Nephron (organoid): ENCODE results near the gene RAB20.
A peak's percentile ranks its signal among the peaks of the same experiment; 100 is the strongest.

Experiments used
- H3K27ac Mint-ChIP-seq, 3 experiments: 2 replicates each; pipeline ENCODE4 v1.8.0; 2020; ENCODE audit warnings: mixed read lengths in 3 of 3, mild to moderate bottlenecking in 2 of 3, moderate library complexity in 1 of 3
- H3K27me3 Mint-ChIP-seq: 2 replicates; pipeline ENCODE4 v1.8.0; 2021; ENCODE audit warnings: low read depth, mild to moderate bottlenecking, moderate library complexity, mixed read lengths
- H3K36me3 Mint-ChIP-seq: 2 replicates; pipeline ENCODE4 v1.8.0; 2020; ENCODE audit warnings: low read depth, mixed read lengths
- H3K4me1 Mint-ChIP-seq: 2 replicates; pipeline ENCODE4 v1.8.0; 2020; ENCODE audit warnings: mixed read lengths
- H3K4me3 Mint-ChIP-seq, 3 experiments: 2 replicates each; pipeline ENCODE4 v1.8.0; 2020; ENCODE audit warnings: mild to moderate bottlenecking in 3 of 3, mixed read lengths in 3 of 3, moderate library complexity in 2 of 3
- H3K9me3 Mint-ChIP-seq: 2 replicates; pipeline ENCODE4 v1.8.0; 2020; ENCODE audit warnings: mixed read lengths
- TF ChIP-seq, protein P1 (sequence below), 3 experiments: fragments of 200-600 bp; sonication (generic); IDR thresholded peaks; one replicate each; pipeline ENCODE4 v1.5.0; 2021; ENCODE audit warnings: antibody characterized with exemption in 3 of 3; ENCODE audit not compliant: unreplicated experiment in 3 of 3

RAB20 gene

DNA sequence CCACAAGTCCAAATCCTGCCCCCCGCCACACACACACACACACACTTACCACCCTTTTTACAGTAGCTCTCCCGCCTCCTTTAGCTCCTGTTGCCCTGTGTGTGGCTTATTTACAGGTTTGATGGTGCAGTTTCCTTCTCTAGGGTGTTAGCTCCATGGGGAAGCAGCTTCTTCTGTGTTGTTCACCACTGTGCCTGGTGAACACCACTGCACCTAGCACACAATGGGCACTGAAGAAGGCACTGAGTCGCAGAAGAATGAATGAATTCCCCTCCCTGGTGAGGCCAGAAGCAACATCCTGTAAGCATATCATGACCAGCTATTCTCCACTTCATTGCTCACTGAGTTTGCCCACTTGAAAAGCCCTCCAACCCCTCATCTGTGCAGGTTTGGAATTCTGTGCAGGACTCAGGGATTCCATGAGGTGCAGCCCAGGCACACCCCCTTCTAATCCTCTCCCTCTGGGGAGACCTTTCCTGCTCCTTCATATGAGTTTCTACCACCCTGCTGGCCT is 3.0 kb upstream of the RAB20 start:
- TF ChIP-seq, protein P1, sequence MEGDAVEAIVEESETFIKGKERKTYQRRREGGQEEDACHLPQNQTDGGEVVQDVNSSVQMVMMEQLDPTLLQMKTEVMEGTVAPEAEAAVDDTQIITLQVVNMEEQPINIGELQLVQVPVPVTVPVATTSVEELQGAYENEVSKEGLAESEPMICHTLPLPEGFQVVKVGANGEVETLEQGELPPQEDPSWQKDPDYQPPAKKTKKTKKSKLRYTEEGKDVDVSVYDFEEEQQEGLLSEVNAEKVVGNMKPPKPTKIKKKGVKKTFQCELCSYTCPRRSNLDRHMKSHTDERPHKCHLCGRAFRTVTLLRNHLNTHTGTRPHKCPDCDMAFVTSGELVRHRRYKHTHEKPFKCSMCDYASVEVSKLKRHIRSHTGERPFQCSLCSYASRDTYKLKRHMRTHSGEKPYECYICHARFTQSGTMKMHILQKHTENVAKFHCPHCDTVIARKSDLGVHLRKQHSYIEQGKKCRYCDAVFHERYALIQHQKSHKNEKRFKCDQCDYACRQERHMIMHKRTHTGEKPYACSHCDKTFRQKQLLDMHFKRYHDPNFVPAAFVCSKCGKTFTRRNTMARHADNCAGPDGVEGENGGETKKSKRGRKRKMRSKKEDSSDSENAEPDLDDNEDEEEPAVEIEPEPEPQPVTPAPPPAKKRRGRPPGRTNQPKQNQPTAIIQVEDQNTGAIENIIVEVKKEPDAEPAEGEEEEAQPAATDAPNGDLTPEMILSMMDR (IDR thresholded peaks at IDR 0.05; ENCODE audit: unreplicated experiment in 3 of 3) = no peak
- Mint-ChIP-seq H3K27me3 (peaks cover 48% of the 10 kb centered on the region), H3K36me3 (no peaks in the 10 kb centered on the region), H3K27ac (peak overlapping the region in 1 of 3 experiments; percentile 65), H3K4me1 (peaks cover 18% of the 10 kb centered on the region), H3K9me3 (peaks cover 2% of the 10 kb centered on the region), H3K4me3 (peak overlapping the region; percentile 54 to 64 (median 56))

DNA sequence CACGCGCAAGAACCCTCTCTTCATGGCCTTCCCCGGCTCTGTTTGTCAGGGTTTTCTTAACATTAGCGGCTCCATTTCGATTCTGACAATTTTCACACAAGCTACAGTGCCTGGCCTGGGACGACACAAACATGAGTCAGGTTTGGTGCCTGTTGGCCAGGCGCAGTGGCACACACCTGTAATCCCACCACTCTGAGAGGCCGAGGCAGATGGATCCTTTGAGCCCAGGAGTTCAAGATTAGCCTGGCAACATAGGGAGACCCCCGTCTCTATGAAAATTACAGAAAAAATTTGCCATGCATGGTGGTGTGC is 1.9 kb upstream of the RAB20 start:
- peaks cover 18% of the 10 kb centered on the region for H3K4me1 Mint-ChIP-seq
- H3K9me3 Mint-ChIP-seq = peaks cover 6% of the 10 kb centered on the region
- peaks cover 53% of the 10 kb centered on the region for H3K27me3 Mint-ChIP-seq
- peak overlapping the region; percentile 52 to 96 (median 55) for H3K4me3 Mint-ChIP-seq
- H3K27ac Mint-ChIP-seq = no peak overlapping the region
- H3K36me3 Mint-ChIP-seq = no peaks in the 10 kb centered on the region
- TF ChIP-seq, protein P1 (IDR thresholded peaks at IDR 0.05; ENCODE audit: unreplicated experiment in 3 of 3) = no peak

DNA sequence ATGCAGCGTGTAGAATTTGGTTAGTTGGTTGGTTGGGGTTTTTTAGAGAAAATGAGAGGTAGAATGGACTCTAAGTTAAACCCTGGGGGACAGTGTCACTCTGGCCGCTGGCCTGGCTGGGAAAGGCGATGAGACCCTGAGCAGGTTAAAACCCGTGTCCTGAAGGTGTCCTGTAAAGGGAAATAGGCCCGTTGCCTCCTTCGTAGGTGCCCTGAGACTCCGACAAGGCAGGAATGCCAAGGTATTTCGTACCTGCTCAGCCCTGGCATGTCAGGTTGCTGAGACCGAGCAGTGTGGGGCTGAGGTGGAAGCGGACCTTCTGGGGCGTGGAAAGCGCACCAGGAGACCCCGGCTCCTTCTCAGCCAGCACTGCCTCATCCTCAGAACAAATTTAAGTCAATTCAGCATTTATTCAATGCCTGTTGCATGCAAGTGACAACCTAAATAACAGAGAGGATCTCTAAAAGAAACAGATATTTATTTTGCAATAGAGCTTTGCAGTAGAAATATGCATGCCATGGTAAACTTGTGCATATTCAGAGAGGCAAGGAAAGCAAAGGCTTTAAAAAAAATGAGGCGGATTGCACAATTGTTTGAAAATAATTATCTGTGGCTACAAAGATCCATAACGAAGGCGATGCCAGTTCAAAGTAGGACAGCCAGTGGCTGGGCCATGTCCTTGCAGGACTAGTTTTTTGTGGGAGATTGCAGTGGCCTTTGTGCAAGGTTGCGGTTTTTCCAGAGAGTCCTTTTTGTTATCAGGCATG is 1.4 kb upstream of the RAB20 start:
- peaks cover 18% of the 10 kb centered on the region for H3K4me1 Mint-ChIP-seq

DNA sequence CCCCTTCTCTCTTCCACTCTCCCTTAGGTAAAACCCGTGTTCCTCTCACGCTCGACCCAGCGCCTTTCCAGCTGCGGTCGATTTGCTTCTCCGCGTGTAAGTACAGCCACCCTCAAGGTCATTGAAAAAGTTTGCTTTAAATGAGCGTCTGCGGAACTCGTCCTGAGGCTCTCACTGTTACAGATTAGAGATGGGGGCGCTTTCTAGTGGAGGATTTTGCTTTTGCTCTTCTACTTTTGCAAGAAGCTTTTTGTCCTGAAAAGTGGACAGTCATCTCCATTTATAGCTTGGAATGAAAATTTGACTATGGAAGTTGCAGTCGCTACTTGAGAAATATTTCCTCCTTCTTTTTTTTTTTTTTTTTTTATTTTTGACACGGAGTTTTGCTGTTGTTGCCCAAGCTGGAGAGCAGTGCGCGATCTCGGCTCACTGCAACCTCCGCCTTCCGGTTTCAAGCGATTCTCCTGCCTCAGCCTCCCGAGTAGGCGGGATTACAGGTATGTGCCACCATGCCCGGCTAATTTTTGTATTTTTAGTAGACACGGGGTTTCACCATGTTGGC is 595 bp upstream of the RAB20 start:
- Mint-ChIP-seq H3K4me3 (peak overlapping the region; percentile 93 to 97 (median 96)), H3K4me1 (peaks cover 18% of the 10 kb centered on the region), H3K9me3 (peaks cover 7% of the 10 kb centered on the region), H3K36me3 (peaks cover 2% of the 10 kb centered on the region), H3K27ac (peak overlapping the region; percentile 8 to 76 (median 33)), H3K27me3 (peaks cover 44% of the 10 kb centered on the region)
- TF ChIP-seq, protein P1 (IDR thresholded peaks at IDR 0.05; ENCODE audit: unreplicated experiment in 3 of 3) = no peak

More for the DNA sequence above, 1.4 kb upstream of the RAB20 start:
- Mint-ChIP-seq H3K27me3 (peaks cover 48% of the 10 kb centered on the region), H3K27ac (no peak overlapping the region), H3K9me3 (peaks cover 6% of the 10 kb centered on the region), H3K36me3 (no peaks in the 10 kb centered on the region), H3K4me3 (peak overlapping the region; percentile 93 to 97 (median 96))
- TF ChIP-seq, protein P1 (IDR thresholded peaks at IDR 0.05; ENCODE audit: unreplicated experiment in 3 of 3) = no peak

DNA sequence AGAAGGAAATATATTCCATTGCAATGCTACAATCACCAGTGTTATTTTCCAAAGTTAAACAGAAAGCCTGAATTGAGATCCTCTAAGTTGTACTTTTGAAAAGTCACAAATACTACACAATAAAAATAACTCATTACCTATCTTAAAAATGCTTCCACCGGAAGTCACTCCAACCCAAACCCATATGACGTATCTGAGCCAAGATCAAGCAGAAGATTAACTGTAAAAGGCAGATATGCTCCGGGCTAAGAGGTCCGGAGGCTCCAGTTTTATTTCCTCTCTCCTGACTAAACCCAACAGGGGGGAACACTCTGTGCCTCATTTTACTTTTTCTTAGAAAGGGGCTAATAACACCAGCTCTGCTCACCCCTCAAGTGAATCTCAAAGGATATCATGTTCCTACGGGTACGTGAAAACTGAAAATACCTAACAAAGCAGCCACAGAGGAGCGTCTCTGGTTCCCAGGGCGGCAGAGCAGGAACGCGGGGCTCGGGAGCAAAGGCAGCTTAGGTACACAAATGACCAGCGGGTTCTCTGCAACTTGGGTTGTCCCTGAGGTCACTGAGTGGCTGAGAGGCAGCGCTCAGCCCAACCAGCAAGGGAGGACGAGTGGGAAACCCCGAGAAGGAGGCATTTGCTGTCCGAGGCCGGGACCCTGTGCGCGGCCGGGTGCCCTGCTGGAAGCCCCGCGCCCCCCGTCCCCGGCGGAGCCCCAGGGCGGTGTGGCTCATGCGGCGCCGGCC is 750 bp downstream of the RAB20 start:
- Mint-ChIP-seq H3K36me3 (peaks cover 8% of the 10 kb centered on the region), H3K4me1 (peaks cover 18% of the 10 kb centered on the region), H3K4me3 (peak overlapping the region; percentile 79 to 85 (median 84)), H3K27me3 (peaks cover 44% of the 10 kb centered on the region), H3K9me3 (peaks cover 13% of the 10 kb centered on the region), H3K27ac (peak overlapping the region in 1 of 3 experiments; percentile 38)
- TF ChIP-seq, protein P1 (IDR thresholded peaks at IDR 0.05; ENCODE audit: unreplicated experiment in 3 of 3) = no peak
